ENCODE measurements around the gene FAU.
"Not testable (repeated sequence)": the region's sequence is repeated elsewhere in the genome, so short reads cannot be mapped to it uniquely, and the experiment has no call there.

Gene FAU

GRCh38 chr11:65119670-65119995 is 2.3 kb downstream of the FAU start:
- no peak for DNase-seq (ENCODE audit: low read depth)

GRCh38 chr11:65118891-65119669 is 2.9 kb downstream of the FAU start:
- DNase-seq (ENCODE audit: low read depth), result not testable (repeated sequence)

GRCh38 chr11:65118097-65118837 is 3.7 kb downstream of the FAU start:
- DNase-seq (ENCODE audit: low read depth), result no peak

- DNase-seq (ENCODE audit: low read depth), result peak; percentile 99
Measured at GRCh38 chr11:65117206-65118096, 4.5 kb downstream of the FAU start, which contains the start of gene ZNHIT2. ZNHIT2 (minus strand) TSS chr11:65117701; CDS start chr11:65117653, 48 bp downstream.

- DNase-seq (ENCODE audit: low read depth), result no peak
Measured at GRCh38 chr11:65116370-65117205, 5.3 kb downstream of the FAU start.

GRCh38 chr11:65115361-65116082 is 6.4 kb downstream of the FAU start:
- DNase-seq (ENCODE audit: low read depth), result no peak

- no peak for DNase-seq (ENCODE audit: low read depth)
Measured at GRCh38 chr11:65114538-65115171, 7.3 kb downstream of the FAU start.

GRCh38 chr11:65113839-65114238 is 8.1 kb downstream of the FAU start:
- no peak for DNase-seq (ENCODE audit: low read depth)

GRCh38 chr11:65113361-65113756 is 8.6 kb downstream of the FAU start:
- no peak for DNase-seq (ENCODE audit: low read depth)

- peak; percentile 71 for DNase-seq (ENCODE audit: low read depth)
Measured at GRCh38 chr11:65112546-65113360, 9.2 kb downstream of the FAU start.

GRCh38 chr11:65111744-65112545 is 10.0 kb downstream of the FAU start, which contains the start of gene TM7SF2:
TM7SF2 (plus strand) TSS chr11:65111872; CDS start chr11:65112016, 144 bp downstream.
- DNase-seq (ENCODE audit: low read depth), result peak; percentile 90

GRCh38 chr11:65111159-65111743 is 10.7 kb downstream of the FAU start:
- DNase-seq (ENCODE audit: low read depth), result no peak

GRCh38 chr11:65110354-65110861 is 11.5 kb downstream of the FAU start:
- peak; percentile 88 for DNase-seq (ENCODE audit: low read depth)

GRCh38 chr11:65109231-65110198 is 12.4 kb downstream of the FAU start:
- DNase-seq (ENCODE audit: low read depth), result no peak

- no peak for DNase-seq (ENCODE audit: low read depth)
Measured at GRCh38 chr11:65108469-65109123, 13.3 kb downstream of the FAU start.
